Central memory CD4-positive, alpha-beta T cell (primary cell): Measurements from ENCODE around the gene WWC1.
A peak's percentile ranks its signal among the peaks of the same experiment; 100 is the strongest.

ENCODE experiments used
- DNase-seq: peaks from one replicate; pipeline ENCODE4 v3.0.0; 2022
- total RNA-seq, 3 experiments: gene quantifications; one replicate each; lab custom pipeline; 2026; lab: John Stamatoyannopoulos, UW

The WWC1 gene
- total RNA-seq = 1.9 to 4.5 (median 2.1) reads per million in 3 experiments

GRCh38 chr5:168291342-168291963 is at the start of gene WWC1:
Gene WWC1, plus strand, starts transcription at chr5:168291645. Its CDS starts 508 bp downstream, at chr5:168292153.
- DNase-seq = peak; percentile 78

- DNase-seq = no peak
Observed at GRCh38 chr5:168244838-168245559, 46.4 kb upstream of the WWC1 start.

GRCh38 chr5:168249923-168250322 is 41.5 kb upstream of the WWC1 start:
- DNase-seq = no peak

GRCh38 chr5:168251259-168251658 is 40.2 kb upstream of the WWC1 start:
- no peak for DNase-seq

GRCh38 chr5:168254013-168254693 is 37.3 kb upstream of the WWC1 start:
- no peak for DNase-seq

GRCh38 chr5:168260353-168261226 is 30.9 kb upstream of the WWC1 start:
- DNase-seq = no peak

- DNase-seq = no peak
Observed at GRCh38 chr5:168261227-168261571, 30.2 kb upstream of the WWC1 start.

GRCh38 chr5:168262042-168262743 is 29.3 kb upstream of the WWC1 start:
- no peak for DNase-seq

- DNase-seq = no peak
Observed at GRCh38 chr5:168263121-168263520, 28.3 kb upstream of the WWC1 start.

GRCh38 chr5:168266016-168266415 is 25.4 kb upstream of the WWC1 start:
- no peak for DNase-seq

GRCh38 chr5:168268949-168269936 is 22.2 kb upstream of the WWC1 start:
- peak; percentile 62 for DNase-seq

GRCh38 chr5:168269937-168270330 is 21.5 kb upstream of the WWC1 start:
- no peak for DNase-seq

- DNase-seq = no peak
Observed at GRCh38 chr5:168270476-168270875, 21.0 kb upstream of the WWC1 start.

- DNase-seq = no peak
Observed at GRCh38 chr5:168273056-168273980, 18.1 kb upstream of the WWC1 start.

GRCh38 chr5:168274406-168274805 is 17.0 kb upstream of the WWC1 start:
- DNase-seq = no peak

- no peak for DNase-seq
Observed at GRCh38 chr5:168275940-168276339, 15.5 kb upstream of the WWC1 start.

- DNase-seq = no peak
Observed at GRCh38 chr5:168282120-168282519, 9.3 kb upstream of the WWC1 start.

- no peak for DNase-seq
Observed at GRCh38 chr5:168284809-168285208, 6.6 kb upstream of the WWC1 start.

GRCh38 chr5:168285696-168286095 is 5.7 kb upstream of the WWC1 start:
- no peak for DNase-seq

GRCh38 chr5:168286386-168286785 is 5.1 kb upstream of the WWC1 start:
- DNase-seq = no peak
